GM18498 (cell line): ENCODE measurements around the gene KCTD16.

Experiments
- ATAC-seq: cut with Tn5 transposase; IDR thresholded peaks from one replicate; pipeline ENCODE4 v1.9.1; 2021; ENCODE audit warnings: mild to moderate bottlenecking, moderate library complexity; ENCODE audit not compliant: unreplicated experiment

The KCTD16 gene

DNA sequence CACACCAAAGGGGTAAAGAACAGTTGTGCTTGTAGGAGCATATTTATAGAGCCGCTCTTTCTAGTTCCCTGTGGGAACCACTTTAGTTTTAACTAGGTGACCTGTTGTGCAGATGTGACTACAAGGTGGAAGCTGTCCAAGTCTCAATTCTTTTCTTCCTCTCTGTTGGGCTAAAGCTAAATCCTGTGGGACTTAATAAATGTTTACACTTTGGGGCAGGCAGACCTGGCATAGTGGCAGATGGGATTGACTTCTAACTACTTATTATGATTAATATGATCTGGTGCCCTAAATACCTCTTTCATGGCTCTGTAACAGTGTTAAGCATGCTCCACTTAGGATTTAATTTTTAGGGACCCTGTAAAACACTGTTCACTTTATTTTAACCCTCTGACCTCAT is 265.3 kb downstream of the KCTD16 start:
- no peak for ATAC-seq

DNA sequence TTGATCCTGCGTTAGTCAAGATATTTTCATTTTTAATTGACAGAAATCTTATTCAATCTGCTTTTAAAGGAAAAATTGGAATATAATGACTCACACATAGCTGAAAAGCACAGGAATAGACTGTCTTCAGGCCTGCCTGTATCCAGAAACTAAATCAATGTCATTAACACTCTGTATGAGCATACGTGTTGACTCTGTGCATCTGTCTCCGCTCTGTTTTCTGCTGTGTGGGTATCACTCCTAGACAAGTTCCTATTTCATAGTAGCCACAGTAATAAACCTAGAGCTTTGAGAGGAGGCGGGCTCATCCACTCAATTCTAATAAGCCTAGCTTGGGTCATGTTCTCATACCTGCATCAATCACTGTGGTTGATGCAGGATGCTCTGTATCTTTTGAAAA is 267.6 kb downstream of the KCTD16 start:
- ATAC-seq: no peak

DNA sequence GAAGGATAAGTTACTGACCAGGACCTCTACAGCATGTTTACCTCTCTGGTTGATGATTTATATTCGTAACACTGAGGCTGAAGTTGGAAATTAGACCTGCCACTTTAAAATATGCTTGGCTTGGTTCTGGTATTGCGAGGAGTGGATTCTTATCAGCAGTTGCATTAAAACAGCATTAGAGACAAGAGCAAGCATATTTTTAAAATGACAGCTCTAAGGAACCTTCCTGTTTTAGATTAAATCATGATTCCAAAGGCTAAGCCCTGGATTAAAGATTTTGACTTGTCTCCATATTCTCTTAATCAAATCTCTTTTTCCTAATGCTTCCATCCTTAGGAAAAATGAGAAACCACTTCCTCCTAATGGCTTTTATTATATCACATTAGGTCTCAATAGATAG is 277.8 kb downstream of the KCTD16 start:
- ATAC-seq: no peak

DNA sequence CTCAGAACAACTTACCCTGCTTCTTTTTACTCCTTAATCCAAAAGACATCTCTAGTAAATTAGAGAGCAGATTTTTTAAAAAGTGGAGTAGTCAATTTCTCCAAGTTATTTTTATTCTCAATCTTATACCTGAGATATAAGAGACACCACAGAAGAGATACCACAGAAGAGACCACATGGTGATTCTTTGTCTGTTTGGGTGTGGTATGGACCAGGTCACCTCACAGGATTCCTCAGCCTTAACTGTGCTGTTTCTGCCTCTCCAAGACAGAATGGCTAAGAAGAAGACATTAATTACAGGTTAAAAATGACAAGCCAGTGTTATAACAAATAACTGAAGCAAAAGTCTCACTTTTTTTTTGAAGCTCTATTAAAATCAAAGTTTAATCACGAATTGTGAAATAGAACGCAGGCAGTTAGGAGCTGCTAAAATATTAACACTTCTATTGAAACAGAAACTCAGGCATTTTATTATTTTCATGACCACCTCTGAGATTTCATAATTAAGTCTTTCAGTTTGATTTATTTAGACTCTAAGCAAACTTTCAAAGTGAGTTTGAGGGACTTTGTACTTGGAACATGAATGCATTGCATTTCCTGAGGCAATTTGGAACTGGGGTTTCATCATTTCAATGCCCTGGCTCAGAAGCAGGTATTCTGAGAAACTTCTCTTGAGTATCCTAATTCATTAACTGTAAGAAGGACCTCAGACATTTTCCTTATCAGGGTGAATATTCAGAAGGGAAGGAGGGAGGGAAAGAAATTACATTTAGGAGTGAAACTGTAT is 280.7 kb downstream of the KCTD16 start:
- no peak for ATAC-seq

DNA sequence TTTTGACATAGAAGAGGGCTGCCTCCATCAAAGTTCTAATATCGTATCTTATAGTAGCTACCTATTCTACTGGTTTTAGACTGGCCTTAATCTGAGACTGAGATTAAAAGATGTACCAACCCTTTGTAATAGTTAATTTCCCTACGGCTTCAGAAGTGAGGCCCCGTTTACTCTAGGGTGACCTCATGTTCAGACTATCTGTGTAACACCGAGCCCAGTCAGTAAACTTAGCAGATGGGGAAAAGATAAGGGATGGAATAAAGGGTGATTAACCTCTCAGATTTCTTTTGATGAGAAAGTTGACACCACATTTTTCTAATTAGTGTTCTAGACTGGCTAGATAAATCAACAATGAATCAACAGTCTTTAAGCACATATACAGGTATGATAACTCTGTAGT is 283.1 kb downstream of the KCTD16 start:
- no peak for ATAC-seq

DNA sequence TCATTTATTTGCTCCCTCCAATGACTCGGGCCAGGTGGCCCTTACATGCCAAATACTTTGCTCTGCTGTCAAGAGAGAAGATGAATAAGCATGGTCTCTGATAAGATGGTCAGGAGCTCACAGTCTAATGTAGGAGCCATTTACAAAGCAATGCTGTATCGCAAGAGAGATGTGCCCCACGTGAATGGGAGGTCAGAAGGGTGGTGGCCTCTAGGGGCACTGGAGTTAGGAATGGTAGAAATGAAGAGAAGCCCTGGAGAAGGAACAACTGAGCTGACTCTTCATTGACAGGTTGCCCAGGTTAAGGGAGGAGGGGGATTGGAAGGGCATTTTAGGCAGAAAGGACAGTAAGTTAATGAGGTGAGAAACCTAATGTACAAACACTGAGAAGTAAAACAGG is 286.5 kb downstream of the KCTD16 start:
- no peak for ATAC-seq

DNA sequence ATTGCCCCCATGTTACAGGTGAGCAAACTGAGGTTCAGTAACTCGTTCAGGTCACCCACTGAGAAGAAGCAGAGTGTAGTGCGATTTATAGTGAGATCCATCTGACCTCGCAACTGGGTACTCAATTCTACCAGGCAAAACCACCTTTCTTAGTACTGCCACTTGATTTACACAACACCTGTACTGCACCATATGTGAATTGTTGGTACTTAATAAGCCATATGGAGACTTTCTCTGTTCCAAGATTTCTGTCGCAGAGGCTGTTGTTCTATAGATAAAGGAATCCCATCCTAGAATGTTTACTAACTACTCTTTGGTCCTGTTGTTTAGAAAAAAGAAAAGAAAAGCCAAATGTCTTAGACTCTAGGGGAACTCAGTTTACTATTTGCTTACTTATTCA is 287.5 kb downstream of the KCTD16 start:
- no peak for ATAC-seq

DNA sequence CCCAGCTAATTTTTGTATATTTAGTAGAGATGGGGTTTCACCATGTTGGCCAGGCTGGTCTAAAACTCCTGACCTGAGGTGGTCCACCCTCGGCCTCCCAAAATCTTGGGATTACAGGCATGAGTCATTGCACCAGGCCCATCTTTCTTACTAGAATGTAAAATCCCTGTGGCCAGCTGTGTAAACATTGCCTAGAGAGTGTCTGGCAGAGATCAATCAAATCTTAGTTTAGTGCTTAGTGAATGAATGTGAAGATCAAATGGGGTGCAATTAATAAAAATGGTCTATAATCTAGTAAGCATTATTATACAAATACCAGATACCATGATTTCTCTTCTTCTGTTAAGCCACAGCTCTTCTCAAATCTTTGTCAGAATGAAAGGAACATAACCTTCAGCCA is 289.9 kb downstream of the KCTD16 start:
- no peak for ATAC-seq

DNA sequence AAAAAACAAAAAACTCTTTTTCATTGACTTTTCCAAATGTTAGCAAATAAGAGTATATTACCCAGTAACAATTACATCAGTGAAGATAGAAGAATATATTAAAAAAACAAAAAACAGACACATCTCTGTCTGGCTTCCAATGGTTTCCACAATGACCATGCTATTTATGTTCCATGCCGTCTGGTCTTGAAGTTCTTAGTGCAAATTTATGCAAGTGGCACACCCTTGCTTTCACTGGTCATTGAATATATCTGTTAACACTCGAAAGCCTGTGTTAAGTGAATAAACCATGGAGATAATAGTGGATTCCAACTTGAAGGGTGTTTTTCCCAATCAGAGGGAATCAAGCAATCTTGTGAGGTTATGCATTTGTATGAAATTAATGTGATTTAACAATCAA is 291.9 kb downstream of the KCTD16 start:
- no peak for ATAC-seq

DNA sequence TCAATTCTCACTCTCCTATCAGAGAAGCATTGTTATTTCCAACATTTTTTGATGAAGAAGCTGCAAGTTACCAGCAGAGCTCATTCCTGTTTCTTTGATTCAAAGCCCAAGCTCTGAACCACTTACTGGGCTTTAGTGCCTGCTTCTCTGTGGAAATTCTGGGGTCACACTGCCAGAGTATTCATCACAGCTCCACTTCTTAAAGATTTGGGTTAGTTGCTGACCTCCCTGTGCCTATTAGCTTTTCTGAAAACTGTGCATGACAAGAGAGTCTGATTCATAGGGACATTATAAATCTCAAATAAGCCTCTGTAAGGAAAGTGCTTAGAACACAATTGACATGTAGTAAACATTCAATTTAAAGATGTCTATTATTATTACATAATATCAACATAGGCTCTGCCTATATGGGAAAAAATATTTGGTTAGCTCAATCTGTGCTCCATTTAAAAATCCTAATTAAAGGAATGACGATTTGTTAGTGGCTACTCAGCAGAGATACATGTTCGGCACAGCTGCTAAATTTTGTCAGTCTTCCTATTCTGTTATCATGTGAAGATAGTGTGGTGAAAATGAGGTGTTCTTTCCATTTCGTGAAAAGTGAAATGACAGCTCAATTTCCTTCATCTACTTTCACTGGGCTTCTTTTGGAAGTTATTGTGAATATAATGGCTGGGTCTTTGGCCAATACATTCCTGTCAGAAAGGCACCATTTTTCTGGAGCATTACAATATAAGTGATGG is 293.0 kb downstream of the KCTD16 start:
- ATAC-seq: no peak

DNA sequence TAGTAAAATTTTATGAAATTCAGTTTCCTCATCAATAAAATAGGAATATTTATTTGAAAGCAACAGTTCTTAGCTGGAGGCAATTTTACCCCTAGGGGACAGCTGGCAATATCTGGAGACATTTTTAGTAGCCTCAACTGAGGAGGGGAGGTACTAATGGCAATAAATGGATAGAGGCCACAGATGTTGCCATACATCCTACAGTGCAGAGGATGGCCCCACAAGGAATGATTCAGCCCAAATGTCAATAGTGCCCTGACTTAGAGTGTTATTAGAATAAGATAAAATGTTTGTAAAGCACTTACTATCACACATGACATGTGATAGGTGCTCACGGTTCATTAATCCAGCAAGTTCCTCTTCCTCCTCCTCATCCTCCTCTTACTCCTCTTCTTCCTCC is 293.6 kb downstream of the KCTD16 start:
- ATAC-seq: no peak

DNA sequence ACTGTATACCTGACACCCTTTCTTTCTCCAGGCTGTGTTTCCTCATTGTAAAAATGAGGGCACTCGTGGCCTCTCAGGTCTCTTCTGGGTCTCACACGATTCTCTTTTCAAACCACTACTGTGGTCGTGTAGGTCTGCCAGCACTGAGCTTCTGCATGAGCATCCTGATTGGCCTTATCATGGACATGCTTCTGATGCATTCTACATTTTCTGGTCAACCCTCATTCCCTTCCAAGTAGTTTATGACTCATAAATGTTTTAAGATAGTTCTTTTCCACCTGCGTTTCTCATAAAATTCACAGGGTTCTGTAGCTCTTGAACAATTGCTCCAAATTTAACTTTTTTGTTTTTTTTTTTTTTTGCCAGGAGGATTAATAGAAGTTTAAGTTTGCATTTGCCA is 294.8 kb downstream of the KCTD16 start:
- no peak for ATAC-seq

DNA sequence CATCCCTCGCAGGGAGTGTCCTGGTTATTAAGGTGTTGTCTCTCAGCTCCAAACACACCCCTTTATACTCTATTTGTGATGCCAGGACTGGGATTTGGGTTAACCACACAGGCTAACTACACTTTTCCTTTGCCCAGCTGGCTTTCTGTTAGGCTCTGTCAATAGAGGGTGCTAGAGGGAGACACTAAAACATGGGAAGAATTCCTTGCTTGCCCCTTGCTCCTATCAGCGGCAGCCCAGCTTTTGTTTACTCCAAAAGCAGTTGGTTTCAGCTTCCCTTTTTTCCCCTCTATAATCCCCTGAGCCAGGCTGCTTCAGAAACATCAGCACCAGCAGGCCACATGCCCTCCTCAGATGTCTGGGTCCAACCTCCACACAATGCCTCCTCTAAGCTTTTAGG is 297.1 kb downstream of the KCTD16 start:
- ATAC-seq: no peak

DNA sequence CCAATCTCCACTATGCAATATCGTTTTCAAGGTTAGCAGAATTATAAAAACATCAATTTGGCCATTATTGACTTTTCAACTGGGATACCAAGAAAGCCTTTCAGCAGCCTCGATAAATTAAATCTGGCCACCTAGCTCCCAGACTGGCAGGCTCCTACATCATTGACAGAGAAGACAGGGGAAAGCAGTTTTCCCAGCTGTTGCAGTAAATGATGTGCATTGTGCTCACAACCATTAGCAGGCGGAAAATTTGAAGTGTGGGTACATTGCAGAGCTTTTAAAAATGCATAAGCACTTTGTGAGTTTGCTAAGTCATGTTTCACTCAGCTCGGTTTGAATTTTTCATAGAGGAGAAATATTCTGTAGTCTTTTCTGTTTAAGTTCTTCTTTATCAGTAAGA is 297.9 kb downstream of the KCTD16 start:
- no peak for ATAC-seq

DNA sequence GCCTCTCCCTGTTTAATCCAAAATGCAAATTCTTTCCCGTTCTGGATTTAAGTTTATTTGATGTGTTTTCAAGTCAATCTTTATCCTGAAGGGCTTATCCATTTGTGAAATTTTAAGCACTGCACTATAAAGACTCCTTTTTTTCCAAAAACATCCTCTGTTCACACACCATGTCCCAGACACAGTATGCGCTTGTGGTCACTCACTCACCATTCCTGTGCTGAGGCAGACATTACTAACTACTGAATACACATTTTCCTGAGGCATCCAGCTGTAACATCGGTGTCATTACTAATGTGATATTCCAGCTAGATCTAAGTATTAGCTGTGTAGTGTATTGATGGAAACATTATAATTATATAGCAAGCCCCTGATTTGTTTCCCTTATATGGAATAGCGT is 298.4 kb downstream of the KCTD16 start:
- no peak for ATAC-seq

DNA sequence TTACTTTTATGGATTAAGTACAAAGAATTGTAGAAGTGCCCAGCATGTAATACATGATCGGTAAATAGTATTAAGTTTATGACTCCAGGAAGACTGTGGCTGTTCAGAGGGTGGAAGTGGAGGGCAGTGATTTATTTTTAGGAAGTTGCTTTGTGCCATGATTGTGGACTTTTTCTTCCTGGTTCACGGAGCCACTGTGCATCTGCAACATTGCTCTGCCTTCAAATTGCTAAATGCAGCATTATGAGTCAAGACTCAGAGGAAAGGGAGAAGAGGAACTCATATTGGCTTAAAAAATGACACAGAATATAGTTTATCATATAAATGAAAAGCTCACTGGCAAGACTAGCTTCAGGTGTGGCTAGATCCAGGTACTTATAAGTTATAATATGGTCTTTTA is 301.5 kb downstream of the KCTD16 start:
- ATAC-seq: no peak

DNA sequence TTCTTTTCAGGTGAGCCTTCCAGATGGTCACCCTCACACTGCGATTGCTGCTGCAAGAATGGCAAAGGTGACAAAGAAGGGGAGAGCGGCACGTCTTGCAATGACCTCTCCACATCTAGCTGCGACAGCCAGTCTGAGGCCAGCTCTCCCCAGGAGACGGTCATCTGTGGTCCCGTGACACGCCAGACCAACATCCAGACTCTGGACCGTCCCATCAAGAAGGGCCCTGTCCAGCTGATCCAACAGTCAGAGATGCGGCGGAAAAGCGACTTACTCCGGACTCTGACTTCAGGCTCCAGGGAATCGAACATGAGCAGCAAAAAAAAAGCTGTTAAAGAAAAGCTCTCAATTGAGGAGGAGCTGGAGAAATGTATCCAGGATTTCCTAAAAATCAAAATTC is 303.0 kb downstream of the KCTD16 start:
- ATAC-seq: no peak

DNA sequence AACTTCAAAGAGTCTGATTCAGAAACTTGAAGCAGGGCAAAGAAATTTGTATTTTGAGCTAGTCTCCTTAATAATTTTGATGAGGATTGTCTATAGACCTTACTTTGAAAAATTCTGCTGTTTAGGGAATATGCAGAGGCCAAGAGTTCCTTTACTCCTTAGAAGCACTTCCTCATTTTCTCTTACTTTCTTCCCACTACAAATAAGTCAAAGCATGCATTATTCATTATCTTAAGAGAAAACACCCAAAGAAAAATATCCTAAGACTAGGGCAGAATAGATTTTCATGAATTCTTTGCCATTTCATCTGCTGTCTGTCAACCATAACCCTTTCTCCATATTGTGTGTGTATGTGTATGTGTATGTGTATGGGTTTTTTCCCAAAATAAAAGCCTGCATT is 307.9 kb downstream of the KCTD16 start:
- no peak for ATAC-seq

DNA sequence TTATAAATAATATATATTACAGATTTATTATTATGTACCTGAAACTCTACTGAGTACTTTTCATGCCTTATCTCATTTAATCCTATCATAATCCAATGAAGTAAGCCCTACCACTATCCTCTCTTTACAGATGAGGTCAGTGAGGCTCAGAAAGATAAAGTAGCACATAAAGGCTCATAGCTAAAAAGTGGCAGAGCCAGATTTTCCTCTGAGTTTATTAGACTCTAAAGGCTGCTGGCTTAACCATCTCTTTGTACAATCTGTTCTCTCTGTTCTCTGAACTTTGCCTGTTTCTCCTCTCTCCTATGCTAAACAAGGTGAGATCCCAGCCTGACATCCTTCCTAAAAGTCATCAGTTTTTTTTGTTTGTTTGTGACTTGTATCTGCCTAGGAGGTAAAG is 311.2 kb downstream of the KCTD16 start:
- no peak for ATAC-seq

DNA sequence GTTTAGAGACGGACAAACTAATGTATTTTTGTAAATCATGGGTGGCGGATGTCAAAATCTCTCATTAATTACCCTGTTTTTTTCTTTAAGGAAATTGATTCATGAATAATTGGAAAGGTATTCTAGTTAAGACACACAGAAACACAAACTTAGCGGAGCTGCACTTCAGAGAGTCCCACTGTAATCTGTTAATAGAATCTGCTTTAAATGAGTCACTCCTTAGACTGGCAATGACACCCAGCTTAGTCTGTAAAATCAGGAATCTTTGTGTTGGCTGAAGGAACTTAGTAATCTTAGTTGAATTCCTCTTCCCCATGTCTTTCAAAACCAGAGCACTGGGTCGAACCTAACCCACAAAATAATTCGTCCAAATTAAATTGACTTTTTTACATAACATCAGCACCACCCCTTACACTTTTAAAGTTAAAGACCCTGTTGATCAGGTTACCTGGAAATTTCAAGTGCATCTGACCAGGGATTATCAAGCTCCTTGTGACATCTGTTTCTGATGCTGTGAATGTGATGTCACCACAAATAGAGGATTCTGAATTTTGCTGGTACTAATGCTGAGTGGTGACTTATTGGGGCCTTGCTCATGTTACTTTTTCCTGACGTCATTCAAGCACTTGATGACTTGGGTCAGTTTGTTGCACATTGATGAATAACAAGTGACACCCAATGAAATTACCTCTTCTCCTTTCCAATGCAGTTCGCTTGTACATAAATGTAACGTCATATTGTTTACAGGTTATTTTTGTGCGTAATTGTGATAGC is 313.6 kb downstream of the KCTD16 start:
- ATAC-seq: no peak

DNA sequence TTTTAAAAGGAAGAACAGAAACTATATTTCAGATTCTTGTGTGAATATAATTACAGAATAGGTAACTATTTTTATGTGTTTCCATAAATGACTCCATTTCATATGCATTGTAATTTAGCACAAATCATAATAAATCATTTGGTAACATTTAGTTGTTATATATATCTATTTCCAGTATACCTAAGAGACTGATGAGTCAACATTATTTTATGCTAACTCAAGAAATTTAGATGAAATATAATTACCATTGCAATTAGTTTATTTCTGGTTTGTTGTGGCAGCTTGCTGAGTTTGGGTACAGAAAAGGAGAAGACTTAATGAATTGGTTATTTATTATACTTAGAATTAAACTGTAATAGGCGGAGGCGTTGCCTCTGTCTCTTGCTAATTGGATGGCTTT is 314.9 kb downstream of the KCTD16 start:
- no peak for ATAC-seq

DNA sequence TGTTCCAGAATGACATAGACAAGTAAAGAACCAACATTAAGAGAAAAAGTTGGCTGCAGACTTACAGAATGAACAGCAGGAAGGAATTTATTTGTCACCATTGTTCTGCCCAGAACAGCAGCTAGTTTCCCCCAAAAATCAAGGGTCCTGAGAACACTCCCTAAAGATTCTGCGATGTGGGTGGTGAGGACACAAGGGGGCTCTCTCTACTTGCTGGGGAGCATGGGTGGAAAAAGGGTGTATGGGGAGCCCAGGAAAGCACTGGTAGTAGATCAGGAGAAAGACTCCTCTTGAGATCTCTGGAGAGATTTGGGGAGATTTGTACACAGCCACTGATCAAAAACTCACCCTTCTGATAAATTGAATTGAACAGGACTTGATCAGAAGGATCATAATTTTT is 316.5 kb downstream of the KCTD16 start:
- ATAC-seq: no peak
